Measurements from ENCODE around the gene MC3R.

Gene MC3R

GRCh38 chr20:56257604-56258003 lies 9.1 kb downstream of the MC3R start:
- Histone ChIP-seq H3K27me3 (ENCODE audit: control insufficient read depth in 3 of 3, insufficient read depth in 3 of 3, low read depth in 1 of 3, low read length in 3 of 3) (peaks cover 0 to 10% (median 0%) of the 10 kb centered on the region in 3 experiments), H3K4me1 (ENCODE audit: control insufficient read depth in 2 of 2, insufficient read depth in 1 of 2, low read depth in 1 of 2, low read length in 2 of 2) (no peaks in the 10 kb centered on the region), H3K4me2 (ENCODE audit: insufficient read depth, low read length, poor library complexity, severe bottlenecking) (no peak overlapping the region), H3K4ac (ENCODE audit: low read length) (no peak overlapping the region), H3K36me3 (replicated peaks in 1 of 2; ENCODE audit: control insufficient read depth in 2 of 2, insufficient read depth in 2 of 2, low read length in 2 of 2) (no peaks in the 10 kb centered on the region), H3K4me3 (ENCODE audit: low read length in 2 of 2) (no peak overlapping the region), H3K9me3 (replicated peaks in 1 of 2; ENCODE audit: control insufficient read depth in 2 of 2, insufficient read depth in 1 of 2, low read depth in 1 of 2, low read length in 2 of 2) (peaks cover 0 to 2% of the 10 kb centered on the region in 2 donors), H2AFZ (ENCODE audit: low read length) (no peak overlapping the region), H2BK120ac (ENCODE audit: low read depth, low read length) (no peak overlapping the region), H2BK5ac (ENCODE audit: low read length) (no peak overlapping the region), H3K27ac (replicated peaks; ENCODE audit: low read length) (no peak overlapping the region), H3K9ac (ENCODE audit: low read depth, low read length, poor library complexity) (no peak overlapping the region), H2AK5ac (ENCODE audit: low read depth, low read length) (no peak overlapping the region), H2BK12ac (ENCODE audit: low read length) (no peak overlapping the region), H3K14ac (ENCODE audit: low read length) (no peak overlapping the region), H3K23ac (ENCODE audit: low read depth, low read length, poor library complexity) (no peak overlapping the region), H2BK15ac (ENCODE audit: low read length) (no peak overlapping the region), H4K91ac (ENCODE audit: low read depth, low read length, poor library complexity) (no peak overlapping the region), H3K18ac (ENCODE audit: low read length) (no peak overlapping the region), H3K79me1 (ENCODE audit: low read depth, low read length) (no peaks in the 10 kb centered on the region), H4K8ac (ENCODE audit: low read depth, low read length) (no peak overlapping the region)
- WGBS, 2 donors (ENCODE audit: extremely low coverage in 2 of 2, insufficient read length in 2 of 2, insufficient replicate concordance in 1 of 2): no CpG with 5 or more reads among the region's 7 CpGs
- no peak for DNase-seq (ENCODE audit: low spot score)

DNA sequence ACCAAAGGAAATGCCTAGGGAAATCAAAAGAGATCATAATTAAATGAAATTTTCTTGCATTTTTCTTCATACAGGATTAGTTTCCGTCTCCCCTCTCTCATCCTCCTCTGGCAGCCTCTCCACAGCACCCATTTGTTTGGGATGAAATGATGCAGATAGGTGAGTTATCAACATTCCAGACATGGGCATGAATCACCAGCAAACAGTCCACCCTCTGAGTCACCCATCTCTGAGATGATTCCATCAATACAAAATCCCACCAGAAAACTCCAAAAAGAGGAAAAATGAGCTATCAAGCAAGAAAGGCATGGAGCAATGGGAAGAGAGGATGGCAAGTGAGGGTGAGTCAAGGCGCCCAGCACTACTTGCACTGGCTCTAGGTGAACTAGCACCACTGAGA lies 11.4 kb downstream of the MC3R start:
- Histone ChIP-seq H3K27ac (replicated peaks; ENCODE audit: low read length) (no peak overlapping the region), H3K4ac (ENCODE audit: low read length) (no peak overlapping the region), H2AFZ (ENCODE audit: low read length) (no peak overlapping the region), H2BK12ac (ENCODE audit: low read length) (no peak overlapping the region), H2BK15ac (ENCODE audit: low read length) (no peak overlapping the region), H3K9ac (ENCODE audit: low read depth, low read length, poor library complexity) (no peak overlapping the region), H2BK5ac (ENCODE audit: low read length) (no peak overlapping the region), H3K27me3 (ENCODE audit: control insufficient read depth in 3 of 3, insufficient read depth in 3 of 3, low read depth in 1 of 3, low read length in 3 of 3) (peaks cover 0 to 22% (median 0%) of the 10 kb centered on the region in 3 experiments), H3K4me2 (ENCODE audit: insufficient read depth, low read length, poor library complexity, severe bottlenecking) (no peak overlapping the region), H3K18ac (ENCODE audit: low read length) (no peak overlapping the region), H3K14ac (ENCODE audit: low read length) (no peak overlapping the region), H4K91ac (ENCODE audit: low read depth, low read length, poor library complexity) (no peak overlapping the region), H4K8ac (ENCODE audit: low read depth, low read length) (no peak overlapping the region), H3K36me3 (replicated peaks in 1 of 2; ENCODE audit: control insufficient read depth in 2 of 2, insufficient read depth in 2 of 2, low read length in 2 of 2) (no peaks in the 10 kb centered on the region), H2BK120ac (ENCODE audit: low read depth, low read length) (no peak overlapping the region), H3K23ac (ENCODE audit: low read depth, low read length, poor library complexity) (no peak overlapping the region), H3K4me1 (ENCODE audit: control insufficient read depth in 2 of 2, insufficient read depth in 1 of 2, low read depth in 1 of 2, low read length in 2 of 2) (no peaks in the 10 kb centered on the region), H2AK5ac (ENCODE audit: low read depth, low read length) (no peak overlapping the region), H3K79me1 (ENCODE audit: low read depth, low read length) (no peaks in the 10 kb centered on the region), H3K4me3 (ENCODE audit: low read length in 2 of 2) (no peak overlapping the region), H3K9me3 (replicated peaks in 1 of 2; ENCODE audit: control insufficient read depth in 2 of 2, insufficient read depth in 1 of 2, low read depth in 1 of 2, low read length in 2 of 2) (no peaks in the 10 kb centered on the region)
- no peak for DNase-seq (ENCODE audit: low spot score)
- WGBS, 2 donors (ENCODE audit: extremely low coverage in 2 of 2, insufficient read length in 2 of 2, insufficient replicate concordance in 1 of 2): no CpG with 5 or more reads among the region's 2 CpGs

GRCh38 chr20:56268536-56268935 lies 20.0 kb downstream of the MC3R start:
- Histone ChIP-seq H3K18ac (ENCODE audit: low read length) (no peak overlapping the region), H2AK5ac (ENCODE audit: low read depth, low read length) (no peak overlapping the region), H2AFZ (ENCODE audit: low read length) (no peak overlapping the region), H3K4ac (ENCODE audit: low read length) (no peak overlapping the region), H3K23ac (ENCODE audit: low read depth, low read length, poor library complexity) (no peak overlapping the region), H2BK5ac (ENCODE audit: low read length) (no peak overlapping the region), H3K36me3 (replicated peaks in 1 of 2; ENCODE audit: control insufficient read depth in 2 of 2, insufficient read depth in 2 of 2, low read length in 2 of 2) (no peaks in the 10 kb centered on the region), H3K9me3 (replicated peaks in 1 of 2; ENCODE audit: control insufficient read depth in 2 of 2, insufficient read depth in 1 of 2, low read depth in 1 of 2, low read length in 2 of 2) (peaks cover 0 to 4% of the 10 kb centered on the region in 2 donors), H4K8ac (ENCODE audit: low read depth, low read length) (no peak overlapping the region), H3K9ac (ENCODE audit: low read depth, low read length, poor library complexity) (no peak overlapping the region), H3K27me3 (ENCODE audit: control insufficient read depth in 3 of 3, insufficient read depth in 3 of 3, low read depth in 1 of 3, low read length in 3 of 3) (peaks cover 0 to 10% (median 0%) of the 10 kb centered on the region in 3 experiments), H4K91ac (ENCODE audit: low read depth, low read length, poor library complexity) (no peak overlapping the region), H3K14ac (ENCODE audit: low read length) (no peak overlapping the region), H3K79me1 (ENCODE audit: low read depth, low read length) (no peaks in the 10 kb centered on the region), H3K27ac (replicated peaks; ENCODE audit: low read length) (no peak overlapping the region), H3K4me2 (ENCODE audit: insufficient read depth, low read length, poor library complexity, severe bottlenecking) (no peak overlapping the region), H3K4me1 (ENCODE audit: control insufficient read depth in 2 of 2, insufficient read depth in 1 of 2, low read depth in 1 of 2, low read length in 2 of 2) (no peaks in the 10 kb centered on the region), H3K4me3 (ENCODE audit: low read length in 2 of 2) (no peak overlapping the region), H2BK15ac (ENCODE audit: low read length) (no peak overlapping the region), H2BK12ac (ENCODE audit: low read length) (no peak overlapping the region), H2BK120ac (ENCODE audit: low read depth, low read length) (no peak overlapping the region)
- DNase-seq (ENCODE audit: low spot score): no peak

DNA sequence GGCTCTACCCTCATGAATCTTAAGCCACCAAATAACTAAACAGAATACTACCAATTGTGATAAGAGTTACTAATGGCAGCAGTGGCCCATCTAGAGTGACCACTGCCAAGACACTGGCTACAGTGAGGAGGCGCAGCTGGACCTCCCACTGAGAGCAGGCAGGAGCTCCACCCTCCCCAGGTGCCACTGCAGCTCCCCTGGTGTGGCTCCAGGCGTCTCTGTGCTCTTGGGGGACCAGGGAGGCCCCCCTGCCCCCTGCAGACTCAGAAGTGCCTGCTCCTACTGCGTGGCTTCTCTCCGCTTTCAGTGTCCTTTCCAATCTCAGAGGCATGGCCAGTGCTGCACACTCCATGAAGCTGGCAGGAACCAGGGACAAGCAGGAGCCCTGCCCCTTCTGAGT lies 23.4 kb downstream of the MC3R start:
- H4K8ac ChIP-seq (ENCODE audit: low read depth, low read length): no peak overlapping the region
- no peak overlapping the region for H2BK15ac ChIP-seq (ENCODE audit: low read length)
- H3K18ac ChIP-seq (ENCODE audit: low read length): no peak overlapping the region
- H3K79me1 ChIP-seq (ENCODE audit: low read depth, low read length): no peaks in the 10 kb centered on the region
- no peak overlapping the region for H3K4ac ChIP-seq (ENCODE audit: low read length)
- H3K27me3 ChIP-seq (ENCODE audit: control insufficient read depth in 3 of 3, insufficient read depth in 3 of 3, low read depth in 1 of 3, low read length in 3 of 3): no peaks in the 10 kb centered on the region
- H3K9ac ChIP-seq (ENCODE audit: low read depth, low read length, poor library complexity): no peak overlapping the region
- no peak overlapping the region for H3K14ac ChIP-seq (ENCODE audit: low read length)
- no peak overlapping the region for H2BK120ac ChIP-seq (ENCODE audit: low read depth, low read length)
- H3K9me3 ChIP-seq (replicated peaks in 1 of 2; ENCODE audit: control insufficient read depth in 2 of 2, insufficient read depth in 1 of 2, low read depth in 1 of 2, low read length in 2 of 2): peaks cover 0 to 9% of the 10 kb centered on the region in 2 donors
- no peak overlapping the region for H3K23ac ChIP-seq (ENCODE audit: low read depth, low read length, poor library complexity)
- no peak for DNase-seq (ENCODE audit: low spot score)
- no peaks in the 10 kb centered on the region for H3K4me1 ChIP-seq (ENCODE audit: control insufficient read depth in 2 of 2, insufficient read depth in 1 of 2, low read depth in 1 of 2, low read length in 2 of 2)
- no peak overlapping the region for H2BK12ac ChIP-seq (ENCODE audit: low read length)
- no peak overlapping the region for H2BK5ac ChIP-seq (ENCODE audit: low read length)
- H2AK5ac ChIP-seq (ENCODE audit: low read depth, low read length): no peak overlapping the region
- no peak overlapping the region for H2AFZ ChIP-seq (ENCODE audit: low read length)
- H3K36me3 ChIP-seq (replicated peaks in 1 of 2; ENCODE audit: control insufficient read depth in 2 of 2, insufficient read depth in 2 of 2, low read length in 2 of 2): no peaks in the 10 kb centered on the region
- WGBS, 2 donors (ENCODE audit: extremely low coverage in 2 of 2, insufficient read length in 2 of 2, insufficient replicate concordance in 1 of 2): no CpG with 5 or more reads among the region's 4 CpGs
- no peak overlapping the region for H3K27ac ChIP-seq (replicated peaks; ENCODE audit: low read length)
- H3K4me3 ChIP-seq (ENCODE audit: low read length in 2 of 2): no peak overlapping the region
- no peak overlapping the region for H3K4me2 ChIP-seq (ENCODE audit: insufficient read depth, low read length, poor library complexity, severe bottlenecking)
- no peak overlapping the region for H4K91ac ChIP-seq (ENCODE audit: low read depth, low read length, poor library complexity)
